GM23248 (cell line): Measurements from ENCODE around the gene SLC10A3. TPM values are rescaled to one million over a fixed set of nuclear protein-coding genes. Genes with fewer than 3 reads are reported as not detected.

Source experiments
- DNase-seq: peaks from one replicate; pipeline ENCODE4 v3.0.0-alpha.2; 2015
- H2AFZ ChIP-seq: fragments of 200-600 bp; sonication (generic); 2 replicates; pipeline ENCODE4 v1.6.1; 2016; ENCODE audit warnings: antibody characterized with exemption
- H3F3A ChIP-seq: fragments of 200-600 bp; sonication (generic); 2 replicates; pipeline ENCODE4 v1.6.1; 2016; ENCODE audit warnings: mild to moderate bottlenecking, antibody characterized with exemption, mixed run types; ENCODE audit not compliant: insufficient read depth
- H3K27ac ChIP-seq: fragments of 200-600 bp; sonication (generic); 2 replicates; pipeline ENCODE4 v1.5.1; 2016; ENCODE audit warnings: mild to moderate bottlenecking
- H3K27me3 ChIP-seq: fragments of 200-600 bp; sonication (generic); replicated peaks from 2 replicates; pipeline ENCODE4 v1.6.1; 2016; ENCODE audit warnings: mild to moderate bottlenecking; ENCODE audit not compliant: insufficient read depth
- H3K36me3 ChIP-seq: fragments of 200-600 bp; sonication (generic); 2 replicates; pipeline ENCODE4 v1.6.1; 2016; ENCODE audit warnings: low read depth, mild to moderate bottlenecking
- H3K4me1 ChIP-seq: fragments of 200-600 bp; sonication (generic); 2 replicates; pipeline ENCODE4 v1.6.1; 2016; ENCODE audit warnings: mild to moderate bottlenecking; ENCODE audit not compliant: insufficient read depth
- H3K4me2 ChIP-seq: fragments of 200-600 bp; sonication (generic); one replicate; pipeline ENCODE4 v1.6.1; 2016; ENCODE audit warnings: mild to moderate bottlenecking; ENCODE audit not compliant: unreplicated experiment
- H3K4me3 ChIP-seq: fragments of 200-600 bp; sonication (generic); 2 replicates; pipeline ENCODE4 v1.5.1; 2016; ENCODE audit warnings: mild to moderate bottlenecking
- H3K79me2 ChIP-seq: fragments of 200-600 bp; sonication (generic); 2 replicates; pipeline ENCODE4 v1.6.1; 2016; ENCODE audit warnings: mild to moderate bottlenecking; ENCODE audit not compliant: insufficient read depth
- H3K9ac ChIP-seq: fragments of 200-600 bp; sonication (generic); 2 replicates; pipeline ENCODE4 v1.6.1; 2016; ENCODE audit warnings: mild to moderate bottlenecking
- H3K9me2 ChIP-seq: fragments of 200-600 bp; sonication (generic); 2 replicates; pipeline ENCODE4 v1.6.1; 2016; ENCODE audit warnings: mixed run types, mild to moderate bottlenecking, moderate library complexity; ENCODE audit not compliant: insufficient read depth
- H3K9me3 ChIP-seq: fragments of 200-600 bp; sonication (generic); one replicate; pipeline ENCODE4 v1.6.1; 2017; ENCODE audit warnings: low read depth
- H4K20me1 ChIP-seq: fragments of 200-600 bp; sonication (generic); 2 replicates; pipeline ENCODE4 v1.6.0; 2016; ENCODE audit not compliant: insufficient read depth
- EZH2 ChIP-seq: fragments of 200-600 bp; sonication (generic); IDR thresholded peaks from 2 replicates; pipeline ENCODE4 v1.6.1; 2018; ENCODE audit warnings: antibody characterized with exemption, mild to moderate bottlenecking; ENCODE audit not compliant: insufficient read depth, poor library complexity, severe bottlenecking
- EZH2phosphoT487 ChIP-seq: fragments of 200-600 bp; sonication (generic); IDR thresholded peaks from 2 replicates; pipeline ENCODE4 v1.6.1; 2018; ENCODE audit warnings: antibody characterized with exemption, moderate library complexity, mild to moderate bottlenecking, low read depth; ENCODE audit not compliant: insufficient read depth
- WGBS, 2 experiments: methylation state at CpG; one replicate each; pipeline ENCODE4 v1.1.6; 2015 to 2017; ENCODE audit warnings: low lambda C conversion rate in 2 of 2, low coverage in 1 of 2; ENCODE audit errors: missing lambda C conversion rate in 2 of 2; 5-methylcytosine and 5-hydroxymethylcytosine counted together
- in situ Hi-C: fragments of 300-500 bp; cut with MboI; formaldehyde crosslinking; loops from 2 replicates; pipeline ENCODE4 v1.15.0; 2020
- polyA plus RNA-seq: library from polyadenylated mRNA; unstranded; fragments of >200 nt; fragmentation: Nextera tagmentation; extraction: Ambion mirVana; gene quantifications from 2 replicates; pipeline ENCODE4 v1.2.1, GENCODE V29; 2016
- total RNA-seq: library from RNA; depleted of rRNA; stranded (reverse); fragments of >200 nt; shearing (Covaris generic); gene quantifications from 2 replicates; pipeline ENCODE4 v1.2.3, GENCODE V29; 2014

The SLC10A3 gene
- total and polyA plus RNA-seq, 2 experiments from 2014 or later, result 50.8 to 61.0 TPM

- no peaks in the 10 kb centered on the region for H3K9me3 ChIP-seq
- H3K9ac ChIP-seq, result no peak overlapping the region
- no peaks in the 10 kb centered on the region for H4K20me1 ChIP-seq
- no peak overlapping the region for H3K27ac ChIP-seq
- H3K4me3 ChIP-seq, result no peak overlapping the region
- H3F3A ChIP-seq, result no peaks in the 10 kb centered on the region; the same call in 1 of the 2 replicates
- H3K27me3 ChIP-seq, result no peaks in the 10 kb centered on the region
- 99 to 100% methylated on average over 8 to 12 of the region's 16 CpGs for WGBS, 2 experiments
- H3K9me2 ChIP-seq, result no peaks in the 10 kb centered on the region
- TF ChIP-seq EZH2, result no peak
- H3K79me2 ChIP-seq, result peaks cover 15% of the 10 kb centered on the region
- DNase-seq, result no peak
- H3K36me3 ChIP-seq, result no peaks in the 10 kb centered on the region
- no peak overlapping the region for H3K4me2 ChIP-seq
- no peak overlapping the region for H2AFZ ChIP-seq
- in situ Hi-C loops, result no loop called here
- no peaks in the 10 kb centered on the region for H3K4me1 ChIP-seq
Measured at GRCh38 chrX:154512879-154513553, 22.6 kb upstream of the SLC10A3 start.

- Histone ChIP-seq H3K4me2 (no peak overlapping the region), H3K36me3 (no peaks in the 10 kb centered on the region), H3K79me2 (peaks cover 15% of the 10 kb centered on the region), H3K9me3 (no peaks in the 10 kb centered on the region), H3K4me3 (no peak overlapping the region), H3K9ac (no peak overlapping the region), H3K4me1 (no peaks in the 10 kb centered on the region), H2AFZ (no peak overlapping the region), H3K27ac (no peak overlapping the region), H3F3A (no peaks in the 10 kb centered on the region; the same call in 1 of the 2 replicates), H3K9me2 (no peaks in the 10 kb centered on the region), H3K27me3 (no peaks in the 10 kb centered on the region), H4K20me1 (no peaks in the 10 kb centered on the region)
- 81 to 87% methylated on average over 3 to 10 of the region's 12 CpGs for WGBS, 2 experiments
- TF ChIP-seq EZH2, result no peak
- TF ChIP-seq EZH2phosphoT487, result no peak
- no peak for DNase-seq
- in situ Hi-C loops, result no loop called here
Measured at GRCh38 chrX:154511761-154512160, 21.3 kb upstream of the SLC10A3 start.

- H3K4me2 ChIP-seq, result no peak overlapping the region
- H4K20me1 ChIP-seq, result no peaks in the 10 kb centered on the region
- H3K27me3 ChIP-seq, result no peaks in the 10 kb centered on the region
- H3K9me2 ChIP-seq, result no peaks in the 10 kb centered on the region
- peaks cover 11% of the 10 kb centered on the region for H3K4me1 ChIP-seq
- no peak overlapping the region for H2AFZ ChIP-seq
- TF ChIP-seq EZH2phosphoT487, result no peak
- TF ChIP-seq EZH2, result no peak
- H3K9me3 ChIP-seq, result no peaks in the 10 kb centered on the region
- WGBS, 2 experiments, result 80% methylated on average over 5 of the region's 5 CpGs
- no peaks in the 10 kb centered on the region for H3K36me3 ChIP-seq
- no peaks in the 10 kb centered on the region for H3F3A ChIP-seq
- in situ Hi-C loops, result no loop called here
- H3K79me2 ChIP-seq, result 0 out of 2 replicates have a peak, but pooled peaks cover under 1% of the 10 kb centered on the region
- DNase-seq, result no peak
- no peak overlapping the region for H3K4me3 ChIP-seq
- H3K9ac ChIP-seq, result no peak overlapping the region
- no peak overlapping the region for H3K27ac ChIP-seq
Measured at GRCh38 chrX:154509455-154509854, 19.0 kb upstream of the SLC10A3 start.

- H3K4me3 ChIP-seq, result no peak overlapping the region
- no peaks in the 10 kb centered on the region for H4K20me1 ChIP-seq
- no peak overlapping the region for H3K4me2 ChIP-seq
- H3K36me3 ChIP-seq, result no peaks in the 10 kb centered on the region
- H2AFZ ChIP-seq, result no peak overlapping the region
- H3K9me2 ChIP-seq, result no peaks in the 10 kb centered on the region
- no peak overlapping the region for H3K9ac ChIP-seq
- H3K79me2 ChIP-seq, result no peaks in the 10 kb centered on the region
- no peaks in the 10 kb centered on the region for H3K27me3 ChIP-seq
- H3K4me1 ChIP-seq, result peaks cover 11% of the 10 kb centered on the region
- no peaks in the 10 kb centered on the region for H3F3A ChIP-seq
- in situ Hi-C loops, result no loop called here
- no peak for TF ChIP-seq EZH2
- TF ChIP-seq EZH2phosphoT487, result no peak
- 97% methylated on average over 5 to 11 of the region's 13 CpGs for WGBS, 2 experiments
- H3K27ac ChIP-seq, result no peak overlapping the region
- no peak for DNase-seq
- H3K9me3 ChIP-seq, result no peaks in the 10 kb centered on the region
Measured at GRCh38 chrX:154508384-154508745, 17.9 kb upstream of the SLC10A3 start.
